Measurements from ENCODE around the gene ADAM23. TPM values are rescaled to one million over a fixed set of nuclear protein-coding genes. Genes with fewer than 3 reads are reported as not detected.

ADAM23 gene
- total and polyA plus RNA-seq, 2 of the 13 experiments (the other 11 are each of a cell fraction or from before 2014, with no cell fraction given), result 0.04 TPM; not detected in 1

GRCh38 chr2:206527153-206527552 is 83.8 kb downstream of the ADAM23 start:
- BruUV-seq (replicated peaks), result no TSS peak
- no peaks in the 10 kb centered on the region for H3K36me3 ChIP-seq (replicated peaks in 1 of 2; ENCODE audit: control insufficient read depth in 1 of 2, insufficient read depth in 2 of 2, low read length in 2 of 2)
- no peaks in the 10 kb centered on the region for H3K9me3 ChIP-seq (ENCODE audit: low read length)
- no peaks in the 10 kb centered on the region for H4K20me1 ChIP-seq (ENCODE audit: insufficient read depth, low read length)
- no peak overlapping the region for H2AFZ ChIP-seq (ENCODE audit: low read length)
- in situ Hi-C loops (cut with HindIII; ENCODE audit: extremely low pct_ligation_motif_present, low pct_unique_long_range_greater_than_20kb), result no loop called here
- no peaks in the 10 kb centered on the region for H3K79me2 ChIP-seq (ENCODE audit: insufficient read depth, low read length)
- H3K27ac ChIP-seq (ENCODE audit: extremely low read length, insufficient read depth, low read length), result no peak overlapping the region
- POLR2A ChIA-PET, result no interaction called here
- H3K4me1 ChIP-seq (ENCODE audit: insufficient read depth, low read length), result no peaks in the 10 kb centered on the region
- DNase-seq (ENCODE audit: low spot score) (no peak), ATAC-seq (no peak), FAIRE-seq (no peak)
- H3K27me3 ChIP-seq (ENCODE audit: control insufficient read depth in 1 of 2, insufficient read depth in 2 of 2, low read length in 2 of 2), result no peaks in the 10 kb centered on the region
- 5% methylated on average over 2 of the region's 2 CpGs for WGBS (ENCODE audit: low lambda C conversion rate)
- TF ChIP-seq RXRB (CRISPR knock-in tag; IDR thresholded peaks at IDR 0.05; ENCODE audit: borderline replicate concordance), result no peak
- intact Hi-C loops (cut with micrococcal nuclease; ENCODE audit: unreplicated experiment), result no loop called here
- no peak overlapping the region for H3K9ac ChIP-seq (ENCODE audit: insufficient read depth, low read depth, low read length)
- CTCF ChIA-PET (ENCODE audit: low intra/inter-chr PET ratio, low total read pairs), result no interaction called here
- H3K4me3 ChIP-seq (replicated peaks in 1 of 3; ENCODE audit: insufficient read depth in 1 of 3, low read depth in 2 of 3, low read length in 3 of 3), result no peak overlapping the region
- no peak overlapping the region for H3K4me2 ChIP-seq (ENCODE audit: low read depth, low read length)

GRCh38 chr2:206530727-206531126 is 87.4 kb downstream of the ADAM23 start:
- ATAC-seq, result no peak
- Histone ChIP-seq H3K9me3 (ENCODE audit: low read length) (no peaks in the 10 kb centered on the region), H3K79me2 (ENCODE audit: insufficient read depth, low read length) (no peaks in the 10 kb centered on the region), H3K9ac (ENCODE audit: insufficient read depth, low read depth, low read length) (no peak overlapping the region), H3K4me1 (ENCODE audit: insufficient read depth, low read length) (no peaks in the 10 kb centered on the region), H3K27ac (ENCODE audit: extremely low read length, insufficient read depth, low read length) (no peak overlapping the region), H2AFZ (ENCODE audit: low read length) (no peak overlapping the region), H3K27me3 (ENCODE audit: control insufficient read depth in 1 of 2, insufficient read depth in 2 of 2, low read length in 2 of 2) (no peaks in the 10 kb centered on the region), H4K20me1 (ENCODE audit: insufficient read depth, low read length) (no peaks in the 10 kb centered on the region), H3K4me3 (replicated peaks in 1 of 3; ENCODE audit: insufficient read depth in 1 of 3, low read depth in 2 of 3, low read length in 3 of 3) (no peak overlapping the region), H3K4me2 (ENCODE audit: low read depth, low read length) (no peak overlapping the region), H3K36me3 (replicated peaks in 1 of 2; ENCODE audit: control insufficient read depth in 1 of 2, insufficient read depth in 2 of 2, low read length in 2 of 2) (no peaks in the 10 kb centered on the region)
- intact Hi-C loops (cut with micrococcal nuclease; ENCODE audit: unreplicated experiment) (no loop called here), in situ Hi-C loops (cut with HindIII; ENCODE audit: extremely low pct_ligation_motif_present, low pct_unique_long_range_greater_than_20kb) (no loop called here)
- 47% methylated on average over 11 of the region's 11 CpGs for WGBS (ENCODE audit: low lambda C conversion rate)
- FAIRE-seq, result no peak
- TF ChIP-seq ZGPAT (CRISPR knock-in tag; IDR thresholded peaks at IDR 0.05) (no peak), ZNF546 (CRISPR knock-in tag; conservative IDR thresholded peaks at IDR 0.05) (no peak), SPEN (CRISPR knock-in tag; IDR thresholded peaks at IDR 0.05; ENCODE audit: low read depth) (no peak), ZBTB21 (CRISPR knock-in tag; IDR thresholded peaks at IDR 0.05) (no peak), GFI1 (CRISPR knock-in tag; IDR thresholded peaks at IDR 0.05; ENCODE audit: borderline replicate concordance) (no peak), ZNF883 (CRISPR knock-in tag; IDR thresholded peaks at IDR 0.05; ENCODE audit: not compliant biosample characterization) (no peak), KLF12 (CRISPR knock-in tag; IDR thresholded peaks at IDR 0.05; ENCODE audit: borderline replicate concordance) (no peak), SAP130 (CRISPR knock-in tag; IDR thresholded peaks at IDR 0.05; ENCODE audit: low read depth) (no peak), HES4 (CRISPR knock-in tag; IDR thresholded peaks at IDR 0.05; ENCODE audit: borderline replicate concordance) (no peak), ISX (CRISPR knock-in tag; conservative IDR thresholded peaks at IDR 0.05) (no peak), AKAP8 (CRISPR knock-in tag; IDR thresholded peaks at IDR 0.05) (no peak), CBX2 (IDR thresholded peaks at IDR 0.05; ENCODE audit: low read depth, low read length) (no peak), CBX2 (CRISPR knock-in tag; IDR thresholded peaks at IDR 0.05; ENCODE audit: low read depth) (no peak), ZBTB34 (CRISPR knock-in tag; IDR thresholded peaks at IDR 0.05) (no peak), E2F1 (CRISPR knock-in tag; IDR thresholded peaks at IDR 0.05) (no peak)
- DNase-seq (ENCODE audit: low spot score), result no peak
- no TSS peak for BruUV-seq (replicated peaks)
- ChIA-PET CTCF (ENCODE audit: low intra/inter-chr PET ratio, low total read pairs) (no interaction called here), POLR2A (no interaction called here)

Measured in HepG2 (cell line).